ENCODE data around the gene LAMB4.

- TF ChIP-seq CTCF (conservative IDR thresholded peaks at IDR 0.05; ENCODE audit: low read depth, low read length) (no peak), RFX5 (IDR thresholded peaks at IDR 0.05; ENCODE audit: low read depth, low read length) (no peak), RCOR1 (IDR thresholded peaks at IDR 0.05; ENCODE audit: insufficient replicate concordance, low read length) (no peak), POLR2A (IDR thresholded peaks at IDR 0.05; ENCODE audit: low read depth, low read length) (no peak), MXI1 (IDR thresholded peaks at IDR 0.05; ENCODE audit: borderline replicate concordance, low read depth, low read length) (no peak), BHLHE40 (IDR thresholded peaks at IDR 0.05; ENCODE audit: low read depth, low read length) (no peak), MAFK (IDR thresholded peaks at IDR 0.05; ENCODE audit: low read depth, low read length) (no peak; the same call in 1 of the 2 replicates), SMC3 (IDR thresholded peaks at IDR 0.05; ENCODE audit: low read depth, low read length) (no peak), MAZ (IDR thresholded peaks at IDR 0.05; ENCODE audit: borderline replicate concordance, low read depth, low read length) (no peak), CEBPB (IDR thresholded peaks at IDR 0.05; ENCODE audit: low read depth, low read length) (no peak), USF2 (IDR thresholded peaks at IDR 0.05; ENCODE audit: low read depth, low read length) (no peak), FOS (IDR thresholded peaks at IDR 0.05; ENCODE audit: low read depth, low read length) (peak; percentile 48; the same call in 1 of the 2 replicates)
These were observed 35.0 kb downstream of the LAMB4 start for GRCh38 chr7:108094933-108095710.
